HepG2 (cell line): ENCODE data around the gene ZNF771. TPM values are rescaled to one million over a fixed set of nuclear protein-coding genes. Genes with fewer than 3 reads are reported as not detected.
A peak's percentile ranks its signal among the peaks of the same experiment; 100 is the strongest.

Experiments
- ARNT ChIP-seq: fragments of 450-650 bp; IDR thresholded peaks from 2 replicates; pipeline ENCODE4 v1.6.1; 2017
- ATF7 ChIP-seq, 2 experiments: fragments of 450-650 bp in 1 of 2; sonication (generic) in 1 of 2; formaldehyde crosslinking in 1 of 2; IDR thresholded peaks; 2 replicates each; pipeline versions ENCODE4 v1.4.0 to v1.6.1; 2016 to 2020; ENCODE audit warnings: antibody characterized with exemption in 1 of 2, mild to moderate bottlenecking in 1 of 2, missing genetic modification reagents in 1 of 2
- MED13 ChIP-seq: sonication (generic); formaldehyde crosslinking; IDR thresholded peaks from 2 replicates; pipeline ENCODE4 v1.5.0; 2020; ENCODE audit warnings: missing genetic modification reagents
- PCBP2 ChIP-seq: fragments of 200-400 bp; formaldehyde crosslinking; optimal IDR thresholded peaks from 2 replicates; pipeline ENCODE3; 2018; ENCODE audit warnings: low read length, low read depth; ENCODE audit not compliant: poor library complexity, severe bottlenecking
- PHF21A ChIP-seq: sonication (generic); formaldehyde crosslinking; IDR thresholded peaks from 2 replicates; pipeline ENCODE4 v1.5.0; 2020; ENCODE audit warnings: mild to moderate bottlenecking, missing genetic modification reagents
- SATB2 ChIP-seq: sonication (generic); formaldehyde crosslinking; IDR thresholded peaks from 2 replicates; pipeline ENCODE4 v1.5.0; 2020; ENCODE audit warnings: missing genetic modification reagents
- SKIL ChIP-seq: sonication (generic); formaldehyde crosslinking; IDR thresholded peaks from 2 replicates; pipeline ENCODE4 v1.8.0; 2022; ENCODE audit warnings: missing genetic modification reagents, mild to moderate bottlenecking, moderate library complexity, borderline replicate concordance
- TP53 ChIP-seq: sonication (generic); formaldehyde crosslinking; conservative IDR thresholded peaks from 2 replicates; pipeline ENCODE4 v1.4.0; 2020; ENCODE audit warnings: missing genetic modification reagents
- TRAFD1 ChIP-seq: sonication (generic); formaldehyde crosslinking; IDR thresholded peaks from 2 replicates; pipeline ENCODE4 v1.5.1; 2020; ENCODE audit warnings: missing genetic modification reagents, mild to moderate bottlenecking, borderline replicate concordance
- ZFP90 ChIP-seq: sonication (generic); formaldehyde crosslinking; IDR thresholded peaks from 2 replicates; pipeline ENCODE4 v1.8.0; 2022; ENCODE audit warnings: missing genetic modification reagents, mild to moderate bottlenecking, inconsistent platforms, borderline replicate concordance
- ZKSCAN5 ChIP-seq: sonication (generic); formaldehyde crosslinking; IDR thresholded peaks from 2 replicates; pipeline ENCODE4 v1.5.1; 2020; ENCODE audit warnings: mild to moderate bottlenecking, missing genetic modification reagents
- ZNF180 ChIP-seq: sonication (generic); formaldehyde crosslinking; IDR thresholded peaks from 2 replicates; pipeline ENCODE4 v1.4.0; 2020; ENCODE audit warnings: low read depth, missing genetic modification reagents, borderline replicate concordance
- ZNF207 ChIP-seq: fragments of 450-650 bp; IDR thresholded peaks from 2 replicates; pipeline ENCODE4 v1.6.1; 2016; ENCODE audit warnings: antibody characterized with exemption, borderline replicate concordance
- ZNF224 ChIP-seq: sonication (generic); formaldehyde crosslinking; IDR thresholded peaks from 2 replicates; pipeline ENCODE4 v1.5.0; 2020; ENCODE audit warnings: mild to moderate bottlenecking, missing genetic modification reagents
- ZNF282 ChIP-seq: fragments of 450-650 bp; IDR thresholded peaks from 2 replicates; pipeline ENCODE4 v1.6.1; 2018; ENCODE audit not compliant: partially characterized antibody
- ZNF414 ChIP-seq: sonication (generic); formaldehyde crosslinking; IDR thresholded peaks from 2 replicates; pipeline ENCODE4 v1.5.0; 2020; ENCODE audit warnings: missing genetic modification reagents
- ZNF547 ChIP-seq: sonication (generic); formaldehyde crosslinking; IDR thresholded peaks from 2 replicates; pipeline ENCODE4 v1.5.1; 2020; ENCODE audit warnings: mild to moderate bottlenecking, missing genetic modification reagents
- ZNF550 ChIP-seq: sonication (generic); formaldehyde crosslinking; IDR thresholded peaks from 2 replicates; pipeline ENCODE4 v1.4.0; 2020; ENCODE audit warnings: mild to moderate bottlenecking, missing genetic modification reagents, borderline replicate concordance
- ZNF672 ChIP-seq: sonication (generic); formaldehyde crosslinking; IDR thresholded peaks from 2 replicates; pipeline ENCODE4 v1.8.1; 2022; ENCODE audit warnings: missing genetic modification reagents
- ZNF75D ChIP-seq: sonication (generic); formaldehyde crosslinking; IDR thresholded peaks from 2 replicates; pipeline ENCODE4 v1.8.1; 2023; ENCODE audit warnings: missing genetic modification reagents, mild to moderate bottlenecking, borderline replicate concordance
- polyA plus RNA-seq, 8 experiments: library from polyadenylated mRNA; depleted of rRNA in 3 of 8; stranded (reverse) in 7 of 8; unstranded in 1 of 8; fragments of >200 nt; fragmentation: Illumina TruSeq in 4 of 8; extraction: Trizol in 4 of 8; gene quantifications; 2 replicates each; pipeline versions ENCODE4 v1.2.1 to v1.2.3, GENCODE V29; 2011 to 2016; ENCODE audit warnings: low read depth in 4 of 8, missing spikeins in 1 of 8, mixed read lengths in 1 of 8; ENCODE audit not compliant: insufficient read depth in 1 of 8
- total RNA-seq, 5 experiments: library from RNA; depleted of rRNA; stranded (reverse); fragments of >200 nt; fragmentation: Illumina TruSeq; extraction: Trizol; gene quantifications; 2 replicates each; pipeline ENCODE4 v1.2.3, GENCODE V29; 2016; ENCODE audit warnings: low read depth in 1 of 5
- TF ChIP-seq, protein P1 (sequence below), 2 experiments: fragments of 450-650 bp in 1 of 2; sonication (generic) in 1 of 2; formaldehyde crosslinking; IDR thresholded peaks; 2 replicates each; pipeline versions ENCODE4 v1.5.0 to v1.8.0; 2020 to 2022; ENCODE audit warnings: mild to moderate bottlenecking in 1 of 2, missing genetic modification reagents in 1 of 2
- TF ChIP-seq, protein P2 (sequence below): sonication (generic); formaldehyde crosslinking; IDR thresholded peaks from 2 replicates; pipeline ENCODE4 v1.5.0; 2020; ENCODE audit warnings: mild to moderate bottlenecking, missing genetic modification reagents

The ZNF771 gene
- total and polyA plus RNA-seq, 2 of the 13 experiments (the other 11 are each of a cell fraction or from before 2014, with no cell fraction given), result 5.0 to 11.8 TPM

- TF ChIP-seq SKIL (CRISPR knock-in tag), result no peak
- TF ChIP-seq ZKSCAN5 (CRISPR knock-in tag), result peak; percentile 58; the same call in 1 of the 2 replicates
- no peak for TF ChIP-seq TRAFD1
- TF ChIP-seq, protein P1, sequence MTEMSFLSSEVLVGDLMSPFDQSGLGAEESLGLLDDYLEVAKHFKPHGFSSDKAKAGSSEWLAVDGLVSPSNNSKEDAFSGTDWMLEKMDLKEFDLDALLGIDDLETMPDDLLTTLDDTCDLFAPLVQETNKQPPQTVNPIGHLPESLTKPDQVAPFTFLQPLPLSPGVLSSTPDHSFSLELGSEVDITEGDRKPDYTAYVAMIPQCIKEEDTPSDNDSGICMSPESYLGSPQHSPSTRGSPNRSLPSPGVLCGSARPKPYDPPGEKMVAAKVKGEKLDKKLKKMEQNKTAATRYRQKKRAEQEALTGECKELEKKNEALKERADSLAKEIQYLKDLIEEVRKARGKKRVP (CRISPR knock-in tag; IDR thresholded peaks at IDR 0.05), result peak in 1 of 2 experiments; percentile 5; a peak in 2 of 4 replicates
- TF ChIP-seq TP53, result no peak
- peak; percentile 98 for TF ChIP-seq ZNF547 (CRISPR knock-in tag)
- peak; percentile 92; the same call in 1 of the 2 replicates for TF ChIP-seq ZNF224 (CRISPR knock-in tag)
- peak; percentile 61 for TF ChIP-seq PHF21A
- TF ChIP-seq, protein P2, sequence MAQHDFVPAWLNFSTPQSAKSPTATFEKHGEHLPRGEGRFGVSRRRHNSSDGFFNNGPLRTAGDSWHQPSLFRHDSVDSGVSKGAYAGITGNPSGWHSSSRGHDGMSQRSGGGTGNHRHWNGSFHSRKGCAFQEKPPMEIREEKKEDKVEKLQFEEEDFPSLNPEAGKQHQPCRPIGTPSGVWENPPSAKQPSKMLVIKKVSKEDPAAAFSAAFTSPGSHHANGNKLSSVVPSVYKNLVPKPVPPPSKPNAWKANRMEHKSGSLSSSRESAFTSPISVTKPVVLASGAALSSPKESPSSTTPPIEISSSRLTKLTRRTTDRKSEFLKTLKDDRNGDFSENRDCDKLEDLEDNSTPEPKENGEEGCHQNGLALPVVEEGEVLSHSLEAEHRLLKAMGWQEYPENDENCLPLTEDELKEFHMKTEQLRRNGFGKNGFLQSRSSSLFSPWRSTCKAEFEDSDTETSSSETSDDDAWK, result no peak
- TF ChIP-seq ARNT, result no peak
- no peak for TF ChIP-seq ZNF550 (CRISPR knock-in tag)
- peak; percentile 75; the same call in 1 of the 2 replicates for TF ChIP-seq ZFP90 (CRISPR knock-in tag)
- no peak for TF ChIP-seq MED13
- no peak for TF ChIP-seq ZNF75D (CRISPR knock-in tag)
- no peak for TF ChIP-seq ZNF180 (CRISPR knock-in tag)
- TF ChIP-seq ZNF207, result no peak
- no peak for TF ChIP-seq PCBP2
- no peak for TF ChIP-seq ZNF282
- peak; percentile 84; the same call in 1 of the 2 replicates for TF ChIP-seq ZNF414 (CRISPR knock-in tag)
- no peak for TF ChIP-seq SATB2 (CRISPR knock-in tag)
- 0 out of 2 replicates have a peak, but pooled peaks have one; percentile 38 for TF ChIP-seq ZNF672 (CRISPR knock-in tag)
- TF ChIP-seq ATF7 (IDR thresholded peaks at IDR 0.05), result no peak
- TF ChIP-seq ATF7 (CRISPR knock-in tag; IDR thresholded peaks at IDR 0.05), result 0 out of 2 replicates have a peak, but pooled peaks have one; percentile 11
These were observed at the start of gene ZNF771 (continued) for GRCh38 chr16:30407102-30407803.
